Measurements from ENCODE around the gene PDZD2.

DNA sequence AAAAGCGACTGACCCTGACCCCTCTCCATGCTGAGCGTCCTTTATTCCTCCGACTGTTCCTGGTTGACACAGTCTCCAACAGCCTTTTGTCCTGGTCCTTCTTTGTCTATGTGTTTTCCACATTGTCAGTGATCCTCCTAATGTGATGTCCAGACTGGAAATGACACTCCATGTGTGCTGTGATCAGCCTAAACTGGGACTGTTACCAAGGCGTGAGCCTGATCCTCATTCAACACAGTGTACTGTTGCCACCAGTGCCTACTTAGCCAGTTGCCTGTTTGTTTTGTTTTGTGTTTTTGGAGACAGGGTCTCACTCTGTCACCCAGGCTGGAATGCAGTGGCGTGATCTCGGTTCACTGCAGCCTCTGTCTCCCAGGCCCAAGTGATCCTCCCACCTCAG lies 343.1 kb downstream of the PDZD2 start:
- TF ChIP-seq, protein P1, sequence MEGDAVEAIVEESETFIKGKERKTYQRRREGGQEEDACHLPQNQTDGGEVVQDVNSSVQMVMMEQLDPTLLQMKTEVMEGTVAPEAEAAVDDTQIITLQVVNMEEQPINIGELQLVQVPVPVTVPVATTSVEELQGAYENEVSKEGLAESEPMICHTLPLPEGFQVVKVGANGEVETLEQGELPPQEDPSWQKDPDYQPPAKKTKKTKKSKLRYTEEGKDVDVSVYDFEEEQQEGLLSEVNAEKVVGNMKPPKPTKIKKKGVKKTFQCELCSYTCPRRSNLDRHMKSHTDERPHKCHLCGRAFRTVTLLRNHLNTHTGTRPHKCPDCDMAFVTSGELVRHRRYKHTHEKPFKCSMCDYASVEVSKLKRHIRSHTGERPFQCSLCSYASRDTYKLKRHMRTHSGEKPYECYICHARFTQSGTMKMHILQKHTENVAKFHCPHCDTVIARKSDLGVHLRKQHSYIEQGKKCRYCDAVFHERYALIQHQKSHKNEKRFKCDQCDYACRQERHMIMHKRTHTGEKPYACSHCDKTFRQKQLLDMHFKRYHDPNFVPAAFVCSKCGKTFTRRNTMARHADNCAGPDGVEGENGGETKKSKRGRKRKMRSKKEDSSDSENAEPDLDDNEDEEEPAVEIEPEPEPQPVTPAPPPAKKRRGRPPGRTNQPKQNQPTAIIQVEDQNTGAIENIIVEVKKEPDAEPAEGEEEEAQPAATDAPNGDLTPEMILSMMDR (IDR thresholded peaks at IDR 0.05; ENCODE audit: borderline replicate concordance, extremely low read depth, low read length, poor library complexity, severe bottlenecking): no peak
- no peak for TF ChIP-seq EZH2 (IDR thresholded peaks at IDR 0.05; ENCODE audit: borderline replicate concordance, low read depth, low read length, severe bottlenecking)
